BJ (cell line): ENCODE results near the gene COL5A1. TPM values are rescaled to one million over a fixed set of nuclear protein-coding genes. Genes with fewer than 3 reads are reported as not detected.

Source experiments
- CTCF ChIA-PET: fragments of 350-600 bp; formaldehyde crosslinking; extraction: SDS; loops from one replicate; lab custom pipeline; 2021; ENCODE audit warnings: antibody characterized with exemption, inconsistent platforms; lab: Yijun Ruan, JAX
- POLR2A ChIA-PET: fragments of 300-600 bp; sonication (Branson Sonifier 250); formaldehyde crosslinking; extraction: SDS; loops from one replicate; lab custom pipeline; 2021; ENCODE audit warnings: antibody characterized with exemption; lab: Charles Lee
- DNase-seq: peaks from one replicate; pipeline ENCODE4 v3.0.0-alpha.2; 2011; ENCODE audit warnings: low read depth
- H3K27me3 ChIP-seq: 2 replicates; pipeline ENCODE4 v1.6.0; 2011; ENCODE audit warnings: low read length; ENCODE audit not compliant: control insufficient read depth, insufficient read depth
- H3K36me3 ChIP-seq: 2 replicates; pipeline ENCODE4 v1.5.1; 2011; ENCODE audit warnings: low read length; ENCODE audit not compliant: control insufficient read depth, insufficient read depth
- H3K4me3 ChIP-seq: 2 replicates; pipeline ENCODE4 v1.5.1; 2011; ENCODE audit warnings: low read depth, mild to moderate bottlenecking, control low read depth, low read length
- polyA plus RNA-seq: library from polyadenylated mRNA; depleted of rRNA; stranded (reverse); fragments of >200 nt; gene quantifications from 2 replicates; pipeline ENCODE4 v1.2.3, GENCODE V29; 2011
- TF ChIP-seq, protein P1 (sequence below): IDR thresholded peaks from 2 replicates; pipeline ENCODE4 v1.5.1; 2011; ENCODE audit warnings: low read depth, mild to moderate bottlenecking, control low read depth, inconsistent platforms, low read length, moderate library complexity; ENCODE audit not compliant: insufficient read depth

COL5A1 gene
- polyA plus RNA-seq, 1 experiment = 251 TPM

- peaks cover 11% of the 10 kb centered on the region for H3K36me3 ChIP-seq
- DNase-seq = no peak
- no peak overlapping the region for H3K4me3 ChIP-seq
- TF ChIP-seq, protein P1, sequence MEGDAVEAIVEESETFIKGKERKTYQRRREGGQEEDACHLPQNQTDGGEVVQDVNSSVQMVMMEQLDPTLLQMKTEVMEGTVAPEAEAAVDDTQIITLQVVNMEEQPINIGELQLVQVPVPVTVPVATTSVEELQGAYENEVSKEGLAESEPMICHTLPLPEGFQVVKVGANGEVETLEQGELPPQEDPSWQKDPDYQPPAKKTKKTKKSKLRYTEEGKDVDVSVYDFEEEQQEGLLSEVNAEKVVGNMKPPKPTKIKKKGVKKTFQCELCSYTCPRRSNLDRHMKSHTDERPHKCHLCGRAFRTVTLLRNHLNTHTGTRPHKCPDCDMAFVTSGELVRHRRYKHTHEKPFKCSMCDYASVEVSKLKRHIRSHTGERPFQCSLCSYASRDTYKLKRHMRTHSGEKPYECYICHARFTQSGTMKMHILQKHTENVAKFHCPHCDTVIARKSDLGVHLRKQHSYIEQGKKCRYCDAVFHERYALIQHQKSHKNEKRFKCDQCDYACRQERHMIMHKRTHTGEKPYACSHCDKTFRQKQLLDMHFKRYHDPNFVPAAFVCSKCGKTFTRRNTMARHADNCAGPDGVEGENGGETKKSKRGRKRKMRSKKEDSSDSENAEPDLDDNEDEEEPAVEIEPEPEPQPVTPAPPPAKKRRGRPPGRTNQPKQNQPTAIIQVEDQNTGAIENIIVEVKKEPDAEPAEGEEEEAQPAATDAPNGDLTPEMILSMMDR = no peak
- CTCF ChIA-PET = interaction anchor here (1.4 to 2.6 kb wide), 3 partner anchors 11 to 230 kb away, joined by 5 to 12 read pairs (median 8); no protein-coding TSS in a partner anchor
- H3K27me3 ChIP-seq = no peaks in the 10 kb centered on the region
- POLR2A ChIA-PET = no interaction called here
These were observed 37.3 kb downstream of the COL5A1 start for GRCh38 chr9:134678666-134679443.

- ChIA-PET POLR2A (no interaction called here), CTCF (interaction anchor here (1.5 to 2.1 kb wide), 2 partner anchors 9 to 10 kb away, joined by 8 to 11 read pairs; no protein-coding TSS in a partner anchor)
- Histone ChIP-seq H3K27me3 (no peaks in the 10 kb centered on the region), H3K36me3 (peaks cover 11% of the 10 kb centered on the region), H3K4me3 (no peak overlapping the region)
- TF ChIP-seq, protein P1 = no peak
- DNase-seq = no peak
These were observed 38.2 kb downstream of the COL5A1 start for GRCh38 chr9:134679616-134680392.

DNA sequence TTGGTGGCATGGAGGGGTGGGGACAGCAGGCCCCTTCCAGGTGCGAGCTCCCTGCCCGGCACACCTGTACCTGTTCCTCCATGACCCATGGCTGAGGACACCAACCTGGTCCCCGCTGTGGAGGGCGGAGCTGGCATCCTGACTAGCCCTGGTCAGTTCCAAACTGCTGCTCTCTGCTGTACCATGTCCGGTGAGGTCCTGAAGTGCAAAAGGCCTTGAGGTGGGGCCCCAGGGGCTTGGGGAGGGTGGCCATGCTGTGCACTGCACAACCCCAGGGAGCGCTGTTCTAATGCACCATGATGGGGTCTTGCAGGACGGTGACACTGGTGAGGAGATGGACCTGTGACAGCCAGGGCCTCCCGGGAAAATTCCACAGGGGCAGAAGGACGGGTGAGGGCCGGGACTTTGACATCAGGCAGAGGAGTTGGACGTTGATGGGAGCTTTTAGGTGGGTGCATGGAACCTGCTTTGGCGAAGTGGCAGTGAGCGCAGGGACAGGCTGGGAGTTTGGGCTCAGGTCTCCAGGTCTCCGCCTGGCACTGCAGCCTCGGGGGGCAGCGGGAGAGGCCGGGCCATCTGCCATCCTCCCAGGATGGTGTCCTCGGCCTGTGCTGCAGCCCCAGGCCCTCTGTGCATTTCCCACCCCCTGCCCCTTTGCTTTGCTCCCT, 38.9 kb downstream of the COL5A1 start:
- Histone ChIP-seq H3K4me3 (no peak overlapping the region), H3K27me3 (no peaks in the 10 kb centered on the region), H3K36me3 (peaks cover 12% of the 10 kb centered on the region)
- TF ChIP-seq, protein P1 = no peak
- no peak for DNase-seq
- ChIA-PET POLR2A (no interaction called here), CTCF (interaction anchor here (1.5 to 2.1 kb wide), 2 partner anchors 9 to 10 kb away, joined by 8 to 11 read pairs; no protein-coding TSS in a partner anchor)

- Histone ChIP-seq H3K4me3 (no peak overlapping the region), H3K36me3 (peaks cover 12% of the 10 kb centered on the region), H3K27me3 (no peaks in the 10 kb centered on the region)
- DNase-seq = no peak
- POLR2A ChIA-PET = no interaction called here
- CTCF ChIA-PET = interaction anchor here (1.5 to 2.1 kb wide), 3 partner anchors 8 to 11 kb away, joined by 3 to 11 read pairs (median 8); no protein-coding TSS in a partner anchor
- TF ChIP-seq, protein P1 = no peak
These were observed 39.6 kb downstream of the COL5A1 start for GRCh38 chr9:134681061-134681661.
